GM21447 (cell line): ENCODE results near the gene PAM.

ENCODE experiments used
- ATAC-seq: cut with Tn5 transposase; IDR thresholded peaks from one replicate; pipeline ENCODE4 v1.9.1; 2021; ENCODE audit not compliant: unreplicated experiment

PAM gene

DNA sequence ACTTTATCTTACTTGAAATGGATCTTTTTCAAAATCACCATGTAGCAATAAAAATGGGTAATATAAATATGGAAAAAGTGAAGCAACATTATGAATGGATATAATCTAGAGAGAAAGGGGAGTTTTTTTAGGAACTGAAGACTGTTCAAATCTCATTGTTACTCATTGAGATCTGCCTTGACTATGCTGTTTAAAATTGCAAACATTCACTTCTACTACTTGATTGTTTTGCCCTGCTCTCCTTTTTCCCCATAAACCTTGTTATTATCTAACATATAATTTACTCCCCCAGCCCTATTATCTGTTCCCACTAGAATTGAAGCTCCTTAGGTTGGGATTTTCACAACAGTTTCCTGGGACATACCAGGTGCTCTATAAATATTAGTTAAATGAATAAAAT is 22.0 kb downstream of the PAM start:
- ATAC-seq = no peak

DNA sequence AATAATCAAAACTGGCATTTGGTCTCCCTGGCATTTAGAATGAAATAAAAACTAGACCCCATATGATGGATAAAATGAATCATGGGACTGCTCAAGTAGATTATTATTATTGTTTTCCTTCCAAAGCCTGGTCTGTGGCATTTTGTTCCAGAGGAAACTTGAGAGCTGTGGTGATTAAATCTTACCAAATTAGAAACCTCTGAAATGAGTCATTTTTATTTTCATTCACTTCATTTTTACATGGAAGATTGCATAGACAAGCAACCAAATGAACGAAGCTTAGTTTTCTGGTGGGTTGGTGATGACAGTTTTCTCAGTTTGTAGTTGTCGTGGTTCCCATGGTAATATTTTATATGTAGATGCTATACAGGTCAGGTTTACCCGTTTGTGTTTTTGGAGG is 23.4 kb downstream of the PAM start:
- no peak for ATAC-seq

DNA sequence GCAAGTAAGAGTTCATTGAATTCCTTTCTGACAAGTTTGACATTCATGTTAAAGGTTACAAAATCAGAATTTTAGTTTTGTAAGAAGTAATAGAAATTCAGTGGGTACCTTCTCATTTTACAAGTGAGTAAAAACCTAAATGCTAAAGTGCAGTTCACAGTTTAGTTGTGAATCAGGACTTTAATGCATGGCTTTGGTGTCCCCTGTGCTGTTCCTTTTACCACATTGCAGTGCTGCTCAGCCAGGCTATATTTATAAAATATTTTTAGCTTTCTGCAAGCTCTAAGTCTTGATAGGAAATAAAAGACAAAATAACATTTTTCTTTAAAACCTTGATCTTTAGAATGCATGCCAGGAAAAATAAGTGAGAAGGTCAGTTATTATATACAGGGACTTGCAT is 26.3 kb downstream of the PAM start:
- ATAC-seq = no peak

DNA sequence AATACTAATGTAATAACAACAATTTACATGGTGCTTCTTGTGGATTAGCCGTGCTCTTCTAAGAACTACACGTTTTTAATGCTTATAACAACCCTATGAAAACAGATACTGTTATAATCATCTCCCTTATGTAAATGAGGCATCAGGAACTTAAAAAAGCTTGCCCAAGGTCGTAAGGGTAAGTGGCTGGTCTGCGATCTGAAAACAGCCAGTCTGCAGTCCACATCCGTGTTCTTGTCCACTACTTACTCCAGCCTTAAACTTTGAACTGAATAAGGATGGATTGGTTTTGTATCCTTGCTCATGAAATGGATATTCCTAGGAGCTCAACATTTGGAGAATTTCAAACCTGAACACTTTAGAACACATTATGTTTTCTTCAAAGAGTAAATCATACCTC is 26.7 kb downstream of the PAM start:
- no peak for ATAC-seq

DNA sequence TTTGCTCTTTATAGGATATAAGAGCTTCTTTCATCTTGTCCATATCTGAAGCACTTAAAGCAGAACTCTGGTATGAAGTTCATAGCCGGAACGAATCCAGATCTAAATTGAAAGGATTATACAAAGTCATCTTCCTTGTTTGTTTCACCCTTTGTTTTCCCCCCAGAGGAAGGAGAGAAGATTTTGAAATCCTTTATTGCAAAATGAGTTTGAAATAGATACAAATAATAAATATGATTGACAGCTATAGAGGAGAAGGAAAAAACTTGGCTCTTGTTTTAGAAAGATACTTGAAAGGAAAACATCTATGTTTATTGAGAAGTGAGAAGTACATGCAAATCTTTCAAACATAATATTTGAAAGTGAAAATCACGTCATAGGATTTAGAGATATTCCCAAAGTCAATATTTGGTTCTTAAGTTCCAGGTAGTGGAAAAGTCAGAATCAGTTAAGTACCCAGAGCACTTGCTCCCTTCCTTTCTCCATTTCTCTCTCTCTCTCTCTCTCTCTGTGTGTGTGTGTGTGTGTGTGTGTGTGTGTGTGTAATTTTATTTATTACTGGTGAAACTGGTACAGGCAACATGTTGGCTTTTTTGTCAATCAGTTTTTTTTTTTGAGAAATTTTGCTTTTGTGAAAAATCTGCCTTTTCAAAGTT is 27.2 kb downstream of the PAM start:
- ATAC-seq = no peak

DNA sequence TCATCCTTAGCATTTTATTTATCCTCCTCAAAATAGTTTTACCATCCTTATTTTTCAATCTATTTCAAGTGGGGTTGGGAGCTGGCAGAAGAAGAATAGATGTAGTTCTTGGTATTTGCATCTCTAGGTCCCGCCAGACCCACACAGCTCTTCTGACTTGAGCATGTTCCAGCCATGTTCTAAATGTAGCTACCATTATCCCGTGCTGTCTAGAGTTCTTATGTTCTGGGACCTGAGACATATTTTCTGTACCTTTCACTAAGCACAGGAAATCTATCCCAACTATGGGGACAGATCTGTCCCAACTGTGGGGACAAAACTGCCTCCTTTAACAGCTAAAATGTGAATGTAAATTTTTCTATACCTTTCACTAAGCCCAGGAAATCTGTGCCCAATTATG is 32.0 kb downstream of the PAM start:
- ATAC-seq = no peak

DNA sequence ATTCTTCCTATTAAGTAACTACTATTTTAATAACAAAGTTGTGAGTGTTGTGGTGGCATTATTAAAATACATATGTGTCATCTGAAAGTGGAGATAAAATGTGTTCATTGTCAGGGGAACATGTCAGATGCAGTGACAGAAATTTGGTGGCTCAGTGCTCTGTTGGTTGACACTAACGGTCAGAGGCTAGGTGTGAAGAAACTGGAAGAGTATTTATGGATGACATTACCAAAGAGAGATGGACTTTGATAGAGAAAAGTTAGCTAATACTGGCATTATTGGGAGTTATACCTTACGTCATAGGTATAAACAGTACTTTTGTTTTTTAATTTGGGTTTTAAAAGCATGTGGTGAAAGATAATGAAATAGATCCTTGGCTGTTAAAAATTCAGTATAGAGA is 33.7 kb downstream of the PAM start:
- ATAC-seq = no peak

DNA sequence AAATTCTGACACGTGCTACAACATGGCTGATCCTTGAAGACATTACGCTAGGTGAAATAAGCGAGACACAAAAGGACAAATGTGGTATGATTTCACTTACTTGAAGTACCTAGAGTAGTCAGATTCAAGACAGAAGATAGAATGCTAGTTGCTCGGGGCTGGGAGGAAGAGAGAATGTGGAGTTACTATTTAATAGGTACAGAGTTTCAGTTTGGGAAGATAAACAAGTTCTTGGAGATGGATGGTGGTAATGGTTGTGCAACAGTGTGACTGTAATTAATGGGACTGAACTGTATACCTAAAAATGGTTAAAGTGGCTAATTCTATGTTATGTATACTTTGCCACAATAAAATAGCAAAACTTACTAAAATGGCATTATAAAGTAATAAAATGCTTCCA is 34.4 kb downstream of the PAM start:
- no peak for ATAC-seq

DNA sequence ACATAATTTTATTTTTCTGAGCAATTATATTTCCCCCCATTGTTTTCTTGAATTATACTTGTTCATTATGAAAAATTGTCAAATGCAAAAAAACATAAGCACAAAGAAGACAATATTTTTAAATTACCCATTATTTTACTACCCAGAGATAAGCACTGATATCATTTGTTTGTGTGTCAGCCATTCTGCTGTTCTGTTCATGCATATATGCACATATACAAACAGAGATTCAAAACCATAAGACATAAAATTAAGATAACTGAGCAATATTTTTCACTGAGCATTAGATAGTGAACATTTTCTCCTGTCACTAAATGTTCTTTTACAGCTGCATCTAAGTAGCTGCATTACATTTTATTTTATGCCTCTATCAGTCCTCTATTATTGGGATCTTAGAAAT is 35.6 kb downstream of the PAM start:
- ATAC-seq = no peak

DNA sequence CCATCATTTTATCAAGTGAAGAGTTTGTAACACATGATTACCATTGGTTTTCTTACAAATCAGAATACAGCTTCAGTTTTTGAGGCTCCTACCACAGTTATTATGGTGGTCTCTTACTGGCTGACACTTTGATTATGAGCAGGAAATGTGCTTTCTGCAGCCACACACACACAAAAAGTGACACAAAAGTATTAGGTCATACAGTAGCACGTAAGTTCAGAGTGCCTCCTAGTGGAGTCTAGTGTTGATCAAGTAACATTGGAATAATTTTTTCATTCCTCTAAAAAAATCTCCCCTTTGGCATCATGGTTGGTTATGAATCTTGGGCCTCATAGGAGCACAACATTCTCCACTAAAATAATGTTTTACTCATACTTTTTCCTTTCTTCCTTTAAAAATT is 37.6 kb downstream of the PAM start:
- ATAC-seq = no peak

DNA sequence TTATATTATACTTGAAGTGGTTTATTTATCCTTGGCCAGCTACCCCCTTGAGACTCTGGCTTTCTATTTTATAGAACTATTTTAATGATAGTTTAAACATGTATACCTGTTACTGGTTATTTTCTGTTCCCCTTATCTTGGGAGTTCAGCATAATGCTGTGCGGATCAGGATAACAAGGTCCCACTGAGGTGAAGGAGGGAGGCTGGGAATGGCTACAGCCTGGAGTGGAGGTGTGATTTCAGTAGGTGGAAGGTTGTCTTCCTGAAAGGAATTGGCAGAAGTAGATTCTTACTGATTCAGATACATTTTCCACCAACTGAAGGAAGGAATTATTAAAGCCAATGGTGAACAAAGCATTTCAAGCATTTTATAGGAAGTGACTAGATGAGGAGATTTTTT is 38.9 kb downstream of the PAM start:
- ATAC-seq = no peak

DNA sequence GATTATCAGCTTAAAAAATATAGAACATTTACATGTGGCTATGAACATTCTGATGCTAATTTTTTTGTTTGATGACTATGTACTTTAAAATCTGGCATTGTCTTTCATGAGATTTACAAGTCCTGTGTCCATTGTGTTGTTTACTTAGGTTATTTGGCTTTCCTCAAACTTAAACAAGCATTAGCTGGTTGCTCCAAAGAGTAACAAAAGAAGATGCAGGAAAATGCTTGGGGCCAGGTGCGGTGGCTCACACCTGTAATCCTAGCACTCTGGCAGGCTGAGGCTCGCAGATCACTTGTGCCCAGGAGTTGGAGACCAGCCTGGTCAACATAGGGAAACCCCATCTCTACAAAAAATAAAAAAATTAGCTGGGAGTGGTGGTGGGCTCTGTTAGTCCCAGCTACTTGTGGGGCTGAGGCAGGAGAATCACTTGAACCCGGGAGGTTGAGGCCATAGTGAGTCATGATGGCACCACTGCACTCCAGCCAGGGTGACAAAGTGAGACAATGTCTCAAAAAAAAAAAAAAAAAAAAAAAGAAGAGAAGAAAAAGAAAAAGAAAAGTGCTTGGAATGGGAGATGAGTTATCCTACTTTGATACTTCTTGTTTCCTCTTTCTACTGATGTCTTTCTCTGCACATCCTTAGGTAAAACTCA is 39.7 kb downstream of the PAM start:
- no peak for ATAC-seq

DNA sequence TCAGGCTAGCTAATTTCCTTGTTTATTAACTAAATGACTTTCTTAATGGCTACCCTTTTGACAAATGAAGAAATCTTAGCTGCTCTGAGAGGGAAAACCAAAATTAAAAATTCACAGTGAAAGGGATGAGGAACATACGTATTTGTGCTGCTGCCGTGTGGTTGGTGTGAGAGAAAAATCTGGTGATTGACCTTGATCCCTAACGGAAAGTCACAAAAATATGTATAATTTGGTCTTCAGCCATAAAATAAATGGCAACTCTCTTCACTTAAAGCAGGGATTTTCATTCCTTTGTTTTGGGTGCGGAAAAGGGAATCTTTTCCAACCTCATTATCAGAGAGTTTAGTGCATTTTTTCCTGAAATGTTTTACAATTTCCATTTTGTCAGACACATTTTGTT is 40.4 kb downstream of the PAM start:
- ATAC-seq = no peak

DNA sequence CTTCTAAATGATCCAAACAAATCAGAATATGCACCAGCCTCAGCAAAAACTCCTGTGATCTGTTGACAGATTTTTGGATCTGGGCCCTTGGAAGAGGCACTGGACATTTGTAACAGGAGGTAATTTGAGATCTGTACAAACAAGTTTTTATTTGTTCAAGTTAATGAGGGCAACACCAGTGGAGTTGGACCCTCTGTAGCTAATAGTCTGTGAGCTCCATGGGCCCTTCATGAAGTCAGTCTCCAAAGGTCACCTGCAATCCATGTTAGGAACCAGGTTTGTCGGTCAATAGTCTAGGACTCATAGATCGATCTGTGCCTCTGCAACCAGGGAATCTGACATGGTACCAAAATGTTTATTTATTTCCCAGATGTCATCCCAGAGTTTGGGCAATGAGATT is 40.9 kb downstream of the PAM start:
- ATAC-seq = no peak

DNA sequence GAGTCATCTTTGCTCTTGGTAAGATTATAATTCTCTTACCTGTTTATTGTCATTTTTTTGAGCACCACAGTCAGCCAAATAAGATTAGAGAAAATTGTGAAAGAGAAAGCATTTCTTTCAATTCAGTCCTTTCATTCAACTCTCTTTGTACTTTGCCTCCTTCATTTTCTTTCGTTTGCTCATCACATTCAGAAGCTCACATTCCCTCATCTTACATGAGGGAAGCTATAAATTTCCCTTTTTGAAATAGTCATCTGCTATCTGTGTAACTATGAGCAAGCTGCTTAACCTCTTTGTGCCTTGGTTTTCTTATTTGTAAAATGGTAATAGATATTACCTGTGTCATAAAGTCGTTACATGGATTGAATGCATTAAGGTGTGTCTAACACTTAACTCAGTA is 41.4 kb downstream of the PAM start:
- no peak for ATAC-seq

DNA sequence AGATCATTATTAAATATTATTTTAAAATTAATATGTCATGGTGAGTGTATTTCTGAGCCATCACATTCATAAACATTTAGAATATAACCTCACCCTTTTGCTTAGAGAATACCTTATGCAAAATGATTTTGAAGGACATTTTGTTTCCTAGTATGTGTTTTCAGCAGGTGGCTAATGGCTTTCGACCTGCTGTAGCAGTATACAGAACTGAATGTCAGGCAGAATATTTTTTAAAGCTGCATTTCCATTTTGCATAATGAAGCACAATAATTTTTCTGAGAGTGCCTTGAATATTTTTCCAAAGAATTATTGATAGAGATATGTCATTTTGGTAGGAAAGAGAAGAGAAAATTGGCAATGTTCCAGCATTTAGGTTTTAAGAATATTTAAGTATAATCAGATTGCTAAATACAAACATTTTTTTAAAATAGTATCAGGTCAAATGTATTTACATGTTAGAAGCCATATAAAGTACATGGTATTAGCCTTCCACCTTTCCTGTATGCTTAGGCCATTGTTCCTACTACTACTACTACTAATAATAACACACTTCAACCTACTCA is 42.3 kb downstream of the PAM start:
- ATAC-seq = no peak

DNA sequence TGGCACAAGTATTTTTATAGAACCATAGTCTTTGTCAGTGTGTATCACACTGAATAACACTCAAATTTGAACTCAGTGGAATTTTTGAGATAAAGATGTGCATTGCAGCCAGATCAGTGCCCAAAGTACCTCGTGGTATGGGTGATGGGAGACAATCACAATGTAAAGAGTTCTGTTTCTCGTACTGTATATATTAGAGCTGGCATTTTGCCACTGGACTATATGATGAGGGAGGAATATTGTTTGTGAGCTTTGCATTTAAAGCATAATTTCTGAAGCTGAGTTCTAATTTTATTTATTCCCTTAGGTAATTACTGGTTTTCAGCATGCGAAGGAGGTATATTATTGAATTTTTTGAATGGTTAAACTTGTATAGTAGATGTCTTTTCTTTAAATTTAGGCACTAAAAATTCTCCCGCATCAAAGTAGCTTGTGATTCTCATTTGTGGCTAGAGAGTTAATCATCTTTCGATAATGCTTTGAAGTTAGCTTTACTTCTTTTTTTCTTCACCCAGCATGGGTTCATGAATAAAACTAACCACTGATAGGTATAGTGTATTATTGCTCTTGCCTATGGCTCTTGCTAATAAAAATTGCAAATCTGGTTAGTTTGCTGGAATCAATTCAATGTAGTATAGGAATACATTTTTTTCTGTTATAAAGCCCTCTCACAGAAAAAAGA is 43.1 kb downstream of the PAM start:
- no peak for ATAC-seq

DNA sequence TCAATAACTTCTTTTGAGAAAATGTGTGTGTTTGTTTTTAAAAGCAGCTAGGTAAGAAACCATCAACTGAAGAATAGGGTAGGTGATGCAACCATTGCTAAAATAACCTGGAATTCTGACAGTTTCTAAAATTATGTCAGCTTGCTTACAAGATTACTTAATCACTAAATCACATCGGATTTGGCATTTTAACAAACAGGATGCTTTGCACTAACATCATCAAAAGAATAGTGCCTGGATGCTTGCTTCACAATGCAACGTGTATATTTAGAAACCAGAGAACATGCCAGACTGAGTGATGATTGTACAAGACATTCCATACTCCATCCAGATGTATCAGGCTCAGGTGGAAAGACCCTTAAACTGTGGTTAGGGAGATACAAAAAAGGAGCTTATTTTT is 43.9 kb downstream of the PAM start:
- no peak for ATAC-seq

DNA sequence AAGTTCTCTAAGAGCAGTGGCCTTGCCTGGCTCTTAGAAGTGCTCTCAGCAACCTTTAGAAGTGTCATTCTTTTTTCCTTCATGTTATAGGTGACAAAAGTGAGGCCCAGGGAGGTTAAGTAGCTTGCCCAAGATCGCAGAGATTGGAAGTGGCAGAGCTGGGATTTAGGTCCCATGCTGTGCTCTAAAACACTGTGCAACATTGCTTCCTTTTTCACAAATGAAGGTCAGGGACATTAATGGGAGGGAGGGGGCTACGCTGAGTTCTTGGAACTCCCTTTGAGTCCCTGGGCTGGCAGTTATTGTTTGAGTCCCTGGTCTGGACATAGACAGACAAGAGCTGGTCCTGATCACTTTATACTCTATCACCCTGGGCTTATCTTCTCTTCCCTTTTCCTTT is 45.3 kb downstream of the PAM start:
- ATAC-seq = no peak

DNA sequence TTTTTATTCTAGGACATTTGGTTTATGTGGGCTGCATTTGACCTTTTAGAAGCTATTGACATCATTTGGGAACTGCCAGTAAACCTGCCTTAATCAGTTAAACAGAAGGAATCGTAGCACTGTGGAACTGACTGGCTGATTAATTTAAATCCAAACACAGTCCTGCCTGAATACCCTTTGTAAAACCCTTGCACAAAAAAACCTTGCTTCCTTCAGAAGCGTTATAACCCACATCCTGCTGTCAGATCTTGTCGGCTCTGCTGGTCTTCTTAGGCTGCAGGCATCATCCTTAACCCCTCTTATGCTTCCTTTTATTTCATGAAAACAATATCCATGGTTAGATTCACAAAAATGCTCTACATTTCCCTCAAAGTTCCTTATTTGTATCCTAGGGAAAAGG is 46.3 kb downstream of the PAM start:
- ATAC-seq = no peak

DNA sequence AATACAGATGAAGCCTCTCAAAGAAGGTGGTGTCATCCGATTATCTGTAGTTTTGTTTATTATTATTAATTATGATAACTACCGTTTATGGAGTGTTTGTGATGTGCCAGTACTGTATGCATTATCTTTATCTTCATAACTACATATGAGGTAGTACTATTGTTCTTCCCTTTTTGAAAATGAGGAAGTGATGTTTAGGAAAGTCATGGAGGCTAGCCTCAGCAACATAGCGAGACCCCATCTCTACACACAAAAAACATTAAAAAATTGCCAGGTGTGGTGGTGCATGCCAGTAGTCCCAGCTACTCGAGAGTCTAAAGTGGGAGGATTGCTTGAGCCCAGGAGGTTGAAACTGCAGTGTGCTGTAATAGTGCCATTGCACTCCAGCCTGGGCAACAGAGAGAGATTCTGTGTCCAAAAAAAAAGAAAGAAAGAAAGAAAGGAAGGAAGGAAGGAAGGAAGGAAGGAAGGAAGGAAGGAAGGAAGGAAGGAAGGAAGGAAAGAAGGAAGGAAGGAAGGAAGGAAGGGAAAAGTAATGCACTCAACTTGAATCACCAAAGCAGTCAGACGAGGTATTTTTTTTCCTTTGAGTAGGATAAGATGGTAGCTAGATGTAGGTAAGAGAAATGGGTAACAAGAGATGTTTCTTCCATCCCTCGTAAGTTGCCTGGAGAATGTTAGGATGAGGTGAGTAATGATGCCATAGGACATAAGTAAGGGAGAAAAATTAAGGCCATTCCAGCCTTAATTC is 47.8 kb downstream of the PAM start:
- no peak for ATAC-seq
